Measurements from ENCODE around the gene ST6GAL1. TPM values are rescaled to one million over a fixed set of nuclear protein-coding genes. Genes with fewer than 3 reads are reported as not detected.

The ST6GAL1 gene
- polyA plus RNA-seq, 1 donor = 126 TPM

- WGBS (ENCODE audit: insufficient coverage, low lambda C conversion rate) = no CpG with 5 or more reads among the region's 3 CpGs
- Histone ChIP-seq H3K27ac (ENCODE audit: low read length) (no peak overlapping the region), H3K36me3 (ENCODE audit: control insufficient read depth, insufficient read depth, low read length) (no peaks in the 10 kb centered on the region), H3K4me3 (ENCODE audit: low read length) (no peak overlapping the region), H3K27me3 (ENCODE audit: control insufficient read depth, insufficient read depth, low read length) (no peaks in the 10 kb centered on the region), H3K9me3 (ENCODE audit: control insufficient read depth, low read depth, low read length) (no peaks in the 10 kb centered on the region), H3K4me1 (ENCODE audit: control insufficient read depth, insufficient read depth, low read length) (no peaks in the 10 kb centered on the region)
- DNase-seq = no peak
Observed at GRCh38 chr3:187107989-187108388, 177.7 kb downstream of the ST6GAL1 start.

GRCh38 chr3:187110156-187110555 lies 179.8 kb downstream of the ST6GAL1 start:
- Histone ChIP-seq H3K27me3 (ENCODE audit: control insufficient read depth, insufficient read depth, low read length) (no peaks in the 10 kb centered on the region), H3K4me3 (ENCODE audit: low read length) (no peak overlapping the region), H3K27ac (ENCODE audit: low read length) (no peak overlapping the region), H3K4me1 (ENCODE audit: control insufficient read depth, insufficient read depth, low read length) (no peaks in the 10 kb centered on the region), H3K36me3 (ENCODE audit: control insufficient read depth, insufficient read depth, low read length) (no peaks in the 10 kb centered on the region), H3K9me3 (ENCODE audit: control insufficient read depth, low read depth, low read length) (no peaks in the 10 kb centered on the region)
- no CpG with 5 or more reads among the region's 1 CpG for WGBS (ENCODE audit: insufficient coverage, low lambda C conversion rate)
- no peak for DNase-seq

DNA sequence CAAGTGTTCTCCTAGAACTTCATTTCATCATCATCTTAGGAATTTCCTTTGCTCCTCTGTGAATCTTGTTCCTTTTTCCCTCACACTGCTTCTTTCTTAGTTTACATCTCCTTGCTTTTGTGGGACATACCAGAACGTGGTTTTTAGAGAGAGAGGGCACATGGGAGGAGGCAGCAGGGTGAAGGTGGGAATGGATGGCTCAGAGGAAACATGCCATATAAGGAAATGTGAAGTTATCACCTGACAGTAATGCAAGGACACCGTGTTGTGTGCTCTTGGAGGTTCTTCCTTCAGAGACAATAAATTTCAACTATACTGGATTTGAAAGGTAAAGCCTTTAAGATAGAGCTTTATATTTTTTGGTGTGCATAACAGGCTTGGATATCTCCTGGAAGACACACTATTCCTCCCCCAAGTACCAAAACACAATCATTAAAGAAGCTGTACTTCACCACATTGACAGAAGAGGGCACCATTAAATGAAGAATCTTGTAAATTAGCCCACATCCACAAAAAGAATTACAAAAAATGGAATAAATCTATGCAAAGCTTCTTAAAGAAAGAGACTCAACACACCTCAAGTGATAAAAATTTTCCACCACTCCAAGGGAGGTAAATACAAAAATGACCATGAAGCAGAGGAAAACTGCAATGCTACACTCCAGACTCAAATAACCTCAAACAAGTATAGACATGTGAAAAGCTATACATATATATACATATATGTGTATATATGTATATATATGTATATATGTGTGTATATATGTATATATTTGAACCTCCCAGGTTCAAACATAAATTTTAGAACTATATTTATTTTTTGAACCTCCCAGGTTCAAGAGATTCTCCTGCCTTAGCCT lies 182.8 kb downstream of the ST6GAL1 start:
- no peaks in the 10 kb centered on the region for H3K36me3 ChIP-seq (ENCODE audit: control insufficient read depth, insufficient read depth, low read length)
- no peaks in the 10 kb centered on the region for H3K27me3 ChIP-seq (ENCODE audit: control insufficient read depth, insufficient read depth, low read length)
- no peak overlapping the region for H3K4me3 ChIP-seq (ENCODE audit: low read length)
- no CpG with 5 or more reads among the region's 2 CpGs for WGBS (ENCODE audit: insufficient coverage, low lambda C conversion rate)
- H3K4me1 ChIP-seq (ENCODE audit: control insufficient read depth, insufficient read depth, low read length) = no peaks in the 10 kb centered on the region
- no peak overlapping the region for H3K27ac ChIP-seq (ENCODE audit: low read length)
- DNase-seq = peak in 1 of 2 donors; percentile 15
- H3K9me3 ChIP-seq (ENCODE audit: control insufficient read depth, low read depth, low read length) = no peaks in the 10 kb centered on the region

DNA sequence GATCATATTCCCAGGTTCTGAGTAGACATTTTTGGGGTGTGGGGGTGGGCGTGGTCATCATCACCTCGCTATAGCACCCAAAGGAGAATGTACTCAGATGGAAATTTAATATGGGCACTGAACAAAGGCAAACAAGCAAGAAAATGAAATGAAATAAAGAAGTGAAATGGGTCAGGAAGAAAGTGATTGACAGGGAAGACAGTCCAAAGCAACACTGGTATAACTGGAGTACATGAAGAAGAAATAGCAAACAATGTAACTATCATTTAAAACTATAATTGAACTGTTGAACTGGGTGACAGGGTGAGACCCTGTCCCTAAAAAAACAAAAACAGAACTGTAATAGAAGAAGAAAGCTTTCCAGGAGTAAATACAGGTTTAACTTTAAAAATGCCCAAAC lies 184.2 kb downstream of the ST6GAL1 start:
- H3K27ac ChIP-seq (ENCODE audit: low read length) = no peak overlapping the region
- no peak for DNase-seq
- no peaks in the 10 kb centered on the region for H3K9me3 ChIP-seq (ENCODE audit: control insufficient read depth, low read depth, low read length)
- WGBS (ENCODE audit: insufficient coverage, low lambda C conversion rate) = 43% methylated on average over 1 of the region's 2 CpGs
- no peaks in the 10 kb centered on the region for H3K4me1 ChIP-seq (ENCODE audit: control insufficient read depth, insufficient read depth, low read length)
- no peak overlapping the region for H3K4me3 ChIP-seq (ENCODE audit: low read length)
- H3K27me3 ChIP-seq (ENCODE audit: control insufficient read depth, insufficient read depth, low read length) = no peaks in the 10 kb centered on the region
- no peaks in the 10 kb centered on the region for H3K36me3 ChIP-seq (ENCODE audit: control insufficient read depth, insufficient read depth, low read length)

GRCh38 chr3:187120326-187120725 lies 190.0 kb downstream of the ST6GAL1 start:
- no peak overlapping the region for H3K27ac ChIP-seq (ENCODE audit: low read length)
- 100% methylated on average over 1 of the region's 2 CpGs for WGBS (ENCODE audit: insufficient coverage, low lambda C conversion rate)
- no peak for DNase-seq
- no peaks in the 10 kb centered on the region for H3K9me3 ChIP-seq (ENCODE audit: control insufficient read depth, low read depth, low read length)
- no peaks in the 10 kb centered on the region for H3K4me1 ChIP-seq (ENCODE audit: control insufficient read depth, insufficient read depth, low read length)
- no peaks in the 10 kb centered on the region for H3K36me3 ChIP-seq (ENCODE audit: control insufficient read depth, insufficient read depth, low read length)
- H3K27me3 ChIP-seq (ENCODE audit: control insufficient read depth, insufficient read depth, low read length) = no peaks in the 10 kb centered on the region
- H3K4me3 ChIP-seq (ENCODE audit: low read length) = no peak overlapping the region

DNA sequence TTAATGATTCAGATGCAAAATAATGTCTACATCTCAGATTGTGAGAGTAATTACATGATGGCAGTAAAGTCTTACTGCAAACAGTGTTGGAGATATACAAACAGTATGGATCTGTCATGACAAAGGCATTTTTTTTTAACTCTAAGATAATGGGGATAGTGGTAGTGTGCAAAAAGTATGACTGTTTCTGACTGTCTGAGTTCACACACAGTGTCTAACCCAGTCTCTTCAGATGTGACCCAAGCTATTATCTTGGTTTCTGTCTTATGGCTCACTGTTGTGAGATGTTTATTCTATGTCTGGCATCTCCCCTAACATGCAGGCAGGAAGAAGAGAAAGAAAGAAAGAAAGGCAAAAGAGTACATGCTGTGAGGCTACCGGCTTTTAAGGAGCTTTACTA lies 191.9 kb downstream of the ST6GAL1 start:
- H3K36me3 ChIP-seq (ENCODE audit: control insufficient read depth, insufficient read depth, low read length) = no peaks in the 10 kb centered on the region
- DNase-seq = no peak
- no CpG with 5 or more reads among the region's 1 CpG for WGBS (ENCODE audit: insufficient coverage, low lambda C conversion rate)
- H3K9me3 ChIP-seq (ENCODE audit: control insufficient read depth, low read depth, low read length) = no peaks in the 10 kb centered on the region
- no peaks in the 10 kb centered on the region for H3K27me3 ChIP-seq (ENCODE audit: control insufficient read depth, insufficient read depth, low read length)
- no peaks in the 10 kb centered on the region for H3K4me1 ChIP-seq (ENCODE audit: control insufficient read depth, insufficient read depth, low read length)
- no peak overlapping the region for H3K27ac ChIP-seq (ENCODE audit: low read length)
- H3K4me3 ChIP-seq (ENCODE audit: low read length) = no peak overlapping the region

- H3K27me3 ChIP-seq (ENCODE audit: control insufficient read depth, insufficient read depth, low read length) = no peaks in the 10 kb centered on the region
Observed at GRCh38 chr3:187125319-187126031, 195.1 kb downstream of the ST6GAL1 start.

More at GRCh38 chr3:187125319-187126031, 195.1 kb downstream of the ST6GAL1 start:
- DNase-seq = no peak
- Histone ChIP-seq H3K9me3 (ENCODE audit: control insufficient read depth, low read depth, low read length) (no peaks in the 10 kb centered on the region), H3K27ac (ENCODE audit: low read length) (no peak overlapping the region), H3K4me3 (ENCODE audit: low read length) (no peak overlapping the region), H3K36me3 (ENCODE audit: control insufficient read depth, insufficient read depth, low read length) (no peaks in the 10 kb centered on the region), H3K4me1 (ENCODE audit: control insufficient read depth, insufficient read depth, low read length) (no peaks in the 10 kb centered on the region)
- 64% methylated on average over 2 of the region's 6 CpGs for WGBS (ENCODE audit: insufficient coverage, low lambda C conversion rate)

Other genes starting within 250 kb of the ST6GAL1 start
- 5.1 TPM for gene KNG1, start 213.2 kb upstream of the ST6GAL1 start, polyA plus RNA-seq
- gene EIF4A2, start 146.9 kb upstream of the ST6GAL1 start, polyA plus RNA-seq = 737 TPM
- gene RFC4, start 124.0 kb upstream of the ST6GAL1 start, polyA plus RNA-seq = 27.8 TPM
- gene ADIPOQ, start 87.8 kb upstream of the ST6GAL1 start, polyA plus RNA-seq = not detected
- 13.1 TPM for gene RPL39L, start 209.0 kb downstream of the ST6GAL1 start, polyA plus RNA-seq